HepG2 (cell line): Measurements from ENCODE around the gene PNPLA2. TPM values are rescaled to one million over a fixed set of nuclear protein-coding genes. Genes with fewer than 3 reads are reported as not detected.
A peak's percentile ranks its signal among the peaks of the same experiment; 100 is the strongest.

ENCODE experiments used
- ATAC-seq: fragments of 200-7000 bp; cut with Tn5 transposase; 3 replicates; pipeline ENCODE4 v1.9.1; 2020; ENCODE audit warnings: mild to moderate bottlenecking, moderate library complexity
- BruUV-seq: library from RNA; stranded (reverse); fragments of 400-500 nt; replicated peaks from 2 replicates; lab custom pipeline; 2021; lab: Mats Ljungman, UMichigan
- CTCF ChIA-PET: fragments of 300-600 bp; formaldehyde crosslinking; extraction: SDS; loops from one replicate; lab custom pipeline; 2021; ENCODE audit warnings: low total read pairs, inconsistent platforms, low intra/inter-chr PET ratio; lab: Yijun Ruan, JAX
- POLR2A ChIA-PET: fragments of 350-600 bp; sonication (Branson Sonifier 250); formaldehyde crosslinking; loops from one replicate; lab custom pipeline; 2020; ENCODE audit warnings: antibody characterized with exemption, inconsistent platforms; lab: Yijun Ruan, JAX
- DNase-seq: peaks from one replicate; pipeline ENCODE4 v3.0.0-alpha.2; 2015; ENCODE audit warnings: low spot score
- FAIRE-seq: peaks from 3 replicates; lab custom pipeline; 2011; peaks lifted over from hg19 to GRCh38; lab: Jason Lieb, UNC
- H2AFZ ChIP-seq: one replicate; pipeline ENCODE4 v1.6.1; 2011; ENCODE audit warnings: low read length, inconsistent platforms
- H3K27ac ChIP-seq: fragments of 300-600 bp; 3 replicates; pipeline ENCODE4 v1.8.0; 2011; ENCODE audit warnings: mixed run types, mild to moderate bottlenecking, mixed read lengths, low read length, inconsistent platforms; ENCODE audit not compliant: insufficient read depth; ENCODE audit errors: extremely low read length
- H3K27me3 ChIP-seq, 2 experiments: fragments of 200-600 bp in 1 of 2; 2 replicates in 1 of 2; 3 replicates in 1 of 2; pipeline versions ENCODE4 v1.6.0 to v1.8.0; 2011; ENCODE audit warnings: low read length in 2 of 2, mild to moderate bottlenecking in 2 of 2, moderate library complexity in 2 of 2, inconsistent platforms in 1 of 2; ENCODE audit not compliant: insufficient read depth in 2 of 2, control insufficient read depth in 1 of 2
- H3K36me3 ChIP-seq, 2 experiments: fragments of 200-600 bp in 1 of 2; replicated peaks in 1 of 2; 2 replicates in 1 of 2; 3 replicates in 1 of 2; pipeline versions ENCODE4 v1.5.1 to v1.8.0; 2011; ENCODE audit warnings: low read length in 2 of 2, inconsistent platforms in 1 of 2; ENCODE audit not compliant: insufficient read depth in 2 of 2, control insufficient read depth in 1 of 2
- H3K4me1 ChIP-seq: 2 replicates; pipeline ENCODE4 v1.5.1; 2012; ENCODE audit warnings: low read length, inconsistent platforms; ENCODE audit not compliant: insufficient read depth
- H3K4me2 ChIP-seq: 2 replicates; pipeline ENCODE4 v1.6.0; 2011; ENCODE audit warnings: low read depth, low read length, inconsistent platforms
- H3K4me3 ChIP-seq, 3 experiments: fragments of 200-600 bp in 1 of 3; sonication (generic), shearing (Covaris generic) in 1 of 3; replicated peaks in 1 of 3; 2 replicates each; pipeline ENCODE4 v1.5.1; 2011 to 2016; ENCODE audit warnings: low read length in 3 of 3, inconsistent platforms in 2 of 3, low read depth in 2 of 3, mild to moderate bottlenecking in 2 of 3, control low read depth in 1 of 3, mixed read lengths in 1 of 3; ENCODE audit not compliant: insufficient read depth in 1 of 3
- H3K79me2 ChIP-seq: one replicate; pipeline ENCODE4 v1.6.1; 2011; ENCODE audit warnings: low read length, inconsistent platforms; ENCODE audit not compliant: insufficient read depth
- H3K9ac ChIP-seq: 2 replicates; pipeline ENCODE4 v1.6.0; 2011; ENCODE audit warnings: mild to moderate bottlenecking, low read depth, low read length, inconsistent platforms; ENCODE audit not compliant: insufficient read depth
- H3K9me3 ChIP-seq: 2 replicates; pipeline ENCODE4 v1.5.1; 2012; ENCODE audit warnings: mild to moderate bottlenecking, low read length
- H4K20me1 ChIP-seq: 2 replicates; pipeline ENCODE4 v1.6.0; 2011; ENCODE audit warnings: inconsistent platforms, mild to moderate bottlenecking, low read length, moderate library complexity; ENCODE audit not compliant: insufficient read depth
- CCDC6 ChIP-seq: sonication (generic); formaldehyde crosslinking; IDR thresholded peaks from 2 replicates; pipeline ENCODE4 v1.8.1; 2022; ENCODE audit warnings: mild to moderate bottlenecking, missing genetic modification reagents, moderate library complexity
- ELF3 ChIP-seq: IDR thresholded peaks from 2 replicates; pipeline ENCODE4 v1.6.1; 2016; ENCODE audit warnings: missing genetic modification reagents, missing compliant biosample characterization
- ETS1 ChIP-seq: sonication (generic); formaldehyde crosslinking; IDR thresholded peaks from 2 replicates; pipeline ENCODE4 v1.4.0; 2020; ENCODE audit warnings: missing genetic modification reagents
- GATAD1 ChIP-seq: IDR thresholded peaks from 2 replicates; pipeline ENCODE4 v1.6.1; 2016; ENCODE audit warnings: missing genetic modification reagents, missing compliant biosample characterization
- GTF2F1 ChIP-seq: fragments of 150-350 bp; IDR thresholded peaks from 2 replicates; pipeline ENCODE4 v1.6.1; 2014; ENCODE audit warnings: low read length
- HNF4G ChIP-seq, 2 experiments: sonication (generic) in 1 of 2; formaldehyde crosslinking in 1 of 2; IDR thresholded peaks; 2 replicates each; pipeline versions ENCODE4 v1.4.0 to v1.6.1; 2011 to 2020; ENCODE audit warnings: borderline replicate concordance in 2 of 2, low read depth in 2 of 2, mild to moderate bottlenecking in 2 of 2, low read length in 1 of 2, missing genetic modification reagents in 1 of 2, moderate library complexity in 1 of 2
- MNT ChIP-seq: fragments of 450-650 bp; IDR thresholded peaks from 2 replicates; pipeline ENCODE4 v1.6.1; 2016
- STAT5B ChIP-seq: sonication (generic); formaldehyde crosslinking; IDR thresholded peaks from 2 replicates; pipeline ENCODE4 v1.4.0; 2020; ENCODE audit warnings: missing genetic modification reagents
- ZKSCAN1 ChIP-seq: fragments of 150-350 bp; IDR thresholded peaks from 2 replicates; pipeline ENCODE4 v1.6.1; 2014; ENCODE audit warnings: low read length
- ZNF547 ChIP-seq: sonication (generic); formaldehyde crosslinking; IDR thresholded peaks from 2 replicates; pipeline ENCODE4 v1.5.1; 2020; ENCODE audit warnings: mild to moderate bottlenecking, missing genetic modification reagents
- ZNF781 ChIP-seq: sonication (generic); formaldehyde crosslinking; IDR thresholded peaks from 2 replicates; pipeline ENCODE4 v1.5.1; 2020; ENCODE audit warnings: borderline replicate concordance, mild to moderate bottlenecking, missing genetic modification reagents; ENCODE audit errors: not compliant biosample characterization
- ZSCAN5A ChIP-seq: sonication (generic); formaldehyde crosslinking; IDR thresholded peaks from 2 replicates; pipeline ENCODE4 v1.8.0; 2022; ENCODE audit warnings: mild to moderate bottlenecking, missing genetic modification reagents, borderline replicate concordance
- WGBS: methylation state at CpG from one replicate; pipeline ENCODE4 v1.1.6; 2017; ENCODE audit warnings: low lambda C conversion rate; 5-methylcytosine and 5-hydroxymethylcytosine counted together
- in situ Hi-C: cut with HindIII; loops from 2 replicates; pipeline ENCODE4 v1.10.0; 2017; ENCODE audit warnings: low pct_unique_long_range_greater_than_20kb; ENCODE audit not compliant: extremely low pct_ligation_motif_present
- intact Hi-C: fragments of 100-400 bp; cut with micrococcal nuclease; formaldehyde crosslinking; loops from one replicate; pipeline ENCODE4 v1.10.0; 2022; ENCODE audit not compliant: unreplicated experiment
- polyA plus RNA-seq, 8 experiments: library from polyadenylated mRNA; depleted of rRNA in 3 of 8; stranded (reverse) in 7 of 8; unstranded in 1 of 8; fragments of >200 nt; fragmentation: Illumina TruSeq in 4 of 8; extraction: Trizol in 4 of 8; gene quantifications; 2 replicates each; pipeline versions ENCODE4 v1.2.1 to v1.2.3, GENCODE V29; 2011 to 2016; ENCODE audit warnings: low read depth in 4 of 8, missing spikeins in 1 of 8, mixed read lengths in 1 of 8; ENCODE audit not compliant: insufficient read depth in 1 of 8
- total RNA-seq, 5 experiments: library from RNA; depleted of rRNA; stranded (reverse); fragments of >200 nt; fragmentation: Illumina TruSeq; extraction: Trizol; gene quantifications; 2 replicates each; pipeline ENCODE4 v1.2.3, GENCODE V29; 2016; ENCODE audit warnings: low read depth in 1 of 5

Gene PNPLA2
- total and polyA plus RNA-seq, 2 of the 13 experiments (the other 11 are each of a cell fraction or from before 2014, with no cell fraction given): 10.5 to 43.2 TPM

GRCh38 chr11:816433-816779, 2.3 kb upstream of the PNPLA2 start:
- peaks cover 24% of the 10 kb centered on the region for H4K20me1 ChIP-seq
- CTCF ChIA-PET: no interaction called here
- no peaks in the 10 kb centered on the region for H3K9me3 ChIP-seq
- intact Hi-C loops: no loop called here
- peaks cover 19% of the 10 kb centered on the region for H3K79me2 ChIP-seq
- ATAC-seq: no peak
- no peak overlapping the region for H3K9ac ChIP-seq
- H2AFZ ChIP-seq: no peak overlapping the region
- peaks cover 40% of the 10 kb centered on the region for H3K4me1 ChIP-seq
- no peak overlapping the region for H3K4me3 ChIP-seq
- WGBS: 75% methylated on average over 11 of the region's 11 CpGs
- no TSS peak for BruUV-seq
- TF ChIP-seq MNT (peak; percentile 43), GATAD1 (CRISPR knock-in tag) (no peak)
- TF ChIP-seq, all 625 proteins: peak for 1
- POLR2A ChIA-PET: interaction anchor here (1.3 to 9.2 kb wide), 3 partner anchors 11 to 136 kb away, joined by 3 to 264 read pairs (median 7); partner anchors contain the start of genes CD151, CRACR2B and PIDD1
- DNase-seq: no peak
- Histone ChIP-seq H3K36me3 (peaks cover 20 to 22% of the 10 kb centered on the region in 2 experiments), H3K4me2 (no peak overlapping the region), H3K27ac (no peak overlapping the region), H3K27me3 (no peaks in the 10 kb centered on the region; a peak in 1 of 5 replicates)
- in situ Hi-C loops: no loop called here
- no peak for FAIRE-seq

- ATAC-seq: peak; percentile 61
- Histone ChIP-seq H3K9ac (peak overlapping the region; percentile 92), H3K79me2 (peaks cover 20% of the 10 kb centered on the region), H3K36me3 (peaks cover 7 to 13% of the 10 kb centered on the region in 2 experiments; a peak in 4 of 5 replicates), H3K4me1 (peaks cover 24% of the 10 kb centered on the region), H2AFZ (no peak overlapping the region), H3K4me3 (peak overlapping the region; percentile 80 to 98 (median 94)), H4K20me1 (peaks cover 20% of the 10 kb centered on the region), H3K27ac (peak overlapping the region; percentile 92), H3K4me2 (peak overlapping the region; percentile 98), H3K27me3 (no peaks in the 10 kb centered on the region; a peak in 1 of 5 replicates), H3K9me3 (no peaks in the 10 kb centered on the region)
- POLR2A ChIA-PET: interaction anchor here (0.7 to 9.2 kb wide), 27 partner anchors 9 to 443 kb away, joined by 3 to 264 read pairs (median 5); partner anchors contain the start of genes CD151, CHID1, CRACR2B and DEAF1
- peak; percentile 77 for DNase-seq
- in situ Hi-C loops (no loop called here), intact Hi-C loops (no loop called here)
- CTCF ChIA-PET: no interaction called here
- BruUV-seq: no TSS peak
- no peak for FAIRE-seq
- 3% methylated on average over 14 of the region's 96 CpGs for WGBS
- TF ChIP-seq STAT5B: no peak
- TF ChIP-seq GTF2F1: peak; percentile 75; the same call in 1 of the 2 replicates
- no peak; the same call in 1 of the 2 replicates for TF ChIP-seq CCDC6 (CRISPR knock-in tag)
- peak; percentile 19; the same call in 1 of the 2 replicates for TF ChIP-seq ELF3 (CRISPR knock-in tag)
- TF ChIP-seq HNF4G (IDR thresholded peaks at IDR 0.05; ENCODE audit: borderline replicate concordance, low read depth, low read length): no peak
- TF ChIP-seq HNF4G (CRISPR knock-in tag; IDR thresholded peaks at IDR 0.05; ENCODE audit: borderline replicate concordance, low read depth): no peak
- peak; percentile 79; the same call in 1 of the 2 replicates for TF ChIP-seq ZNF547 (CRISPR knock-in tag)
- TF ChIP-seq ZNF781 (CRISPR knock-in tag): no peak
- no peak for TF ChIP-seq ETS1 (CRISPR knock-in tag)
- TF ChIP-seq ZKSCAN1: no peak
- TF ChIP-seq ZSCAN5A (CRISPR knock-in tag): no peak
Measured at GRCh38 chr11:819129-819931, 616 bp downstream of the PNPLA2 start.
